HEK293T (cell line): ENCODE measurements around the gene ESPNL.

Source experiments
- CTCF ChIA-PET: fragments of 350-600 bp; formaldehyde crosslinking; extraction: SDS; loops from one replicate; lab custom pipeline; 2021; ENCODE audit warnings: antibody characterized with exemption, inconsistent platforms; lab: Yijun Ruan, JAX
- POLR2A ChIA-PET: fragments of 350-600 bp; formaldehyde crosslinking; extraction: SDS; loops from one replicate; lab custom pipeline; 2020; ENCODE audit warnings: antibody characterized with exemption, inconsistent platforms; lab: Yijun Ruan, JAX
- DNase-seq: peaks from one replicate; pipeline ENCODE4 v3.0.0; 2012; ENCODE audit warnings: mixed read lengths; ENCODE audit errors: extremely low spot score
- ARNT ChIP-seq: fragments of 450-650 bp; IDR thresholded peaks from 2 replicates; pipeline ENCODE4 v1.6.1; 2017; ENCODE audit warnings: mild to moderate bottlenecking
- BHLHE40 ChIP-seq: fragments of 450-650 bp; IDR thresholded peaks from 2 replicates; pipeline ENCODE4 v1.6.1; 2016; ENCODE audit warnings: mild to moderate bottlenecking, moderate library complexity, borderline replicate concordance
- CTBP1 ChIP-seq: fragments of 450-650 bp; IDR thresholded peaks from 2 replicates; pipeline ENCODE4 v1.6.1; 2016; ENCODE audit warnings: borderline replicate concordance
- ELF4 ChIP-seq: fragments of 450-650 bp; IDR thresholded peaks from 2 replicates; pipeline ENCODE4 v1.6.1; 2017; ENCODE audit warnings: antibody characterized with exemption
- FOXA1 ChIP-seq: fragments of 450-650 bp; IDR thresholded peaks from 2 replicates; pipeline ENCODE4 v1.6.1; 2016; ENCODE audit warnings: mild to moderate bottlenecking
- FOXK2 ChIP-seq: fragments of 450-650 bp; IDR thresholded peaks from 2 replicates; pipeline ENCODE4 v1.6.1; 2016; ENCODE audit warnings: mild to moderate bottlenecking
- FOXM1 ChIP-seq: fragments of 450-650 bp; IDR thresholded peaks from 2 replicates; pipeline ENCODE4 v1.6.1; 2017; ENCODE audit warnings: mild to moderate bottlenecking, borderline replicate concordance
- HDGF ChIP-seq: fragments of 450-650 bp; IDR thresholded peaks from 2 replicates; pipeline ENCODE4 v1.6.1; 2017; ENCODE audit warnings: antibody characterized with exemption, borderline replicate concordance
- L3MBTL2 ChIP-seq: fragments of 450-650 bp; conservative IDR thresholded peaks from 2 replicates; pipeline ENCODE4 v1.6.1; 2016; ENCODE audit warnings: mild to moderate bottlenecking
- LEF1 ChIP-seq: fragments of 450-650 bp; IDR thresholded peaks from 2 replicates; pipeline ENCODE4 v1.6.1; 2017; ENCODE audit warnings: mild to moderate bottlenecking, borderline replicate concordance
- NFRKB ChIP-seq: fragments of 450-650 bp; IDR thresholded peaks from 2 replicates; pipeline ENCODE4 v1.6.1; 2016; ENCODE audit warnings: mild to moderate bottlenecking, moderate library complexity
- SP1 ChIP-seq: fragments of 450-650 bp; IDR thresholded peaks from 2 replicates; pipeline ENCODE4 v1.6.1; 2017
- SUZ12 ChIP-seq: fragments of 450-650 bp; IDR thresholded peaks from 2 replicates; pipeline ENCODE4 v1.6.1; 2016; ENCODE audit warnings: mild to moderate bottlenecking
- TARDBP ChIP-seq: fragments of 450-650 bp; IDR thresholded peaks from 2 replicates; pipeline ENCODE4 v1.6.1; 2016
- ZNF384 ChIP-seq: fragments of 450-650 bp; IDR thresholded peaks from 2 replicates; pipeline ENCODE4 v1.6.1; 2016
- TF ChIP-seq, protein P1 (sequence below): fragments of 450-650 bp; IDR thresholded peaks from 2 replicates; pipeline ENCODE4 v1.6.1; 2016

Gene ESPNL

DNA sequence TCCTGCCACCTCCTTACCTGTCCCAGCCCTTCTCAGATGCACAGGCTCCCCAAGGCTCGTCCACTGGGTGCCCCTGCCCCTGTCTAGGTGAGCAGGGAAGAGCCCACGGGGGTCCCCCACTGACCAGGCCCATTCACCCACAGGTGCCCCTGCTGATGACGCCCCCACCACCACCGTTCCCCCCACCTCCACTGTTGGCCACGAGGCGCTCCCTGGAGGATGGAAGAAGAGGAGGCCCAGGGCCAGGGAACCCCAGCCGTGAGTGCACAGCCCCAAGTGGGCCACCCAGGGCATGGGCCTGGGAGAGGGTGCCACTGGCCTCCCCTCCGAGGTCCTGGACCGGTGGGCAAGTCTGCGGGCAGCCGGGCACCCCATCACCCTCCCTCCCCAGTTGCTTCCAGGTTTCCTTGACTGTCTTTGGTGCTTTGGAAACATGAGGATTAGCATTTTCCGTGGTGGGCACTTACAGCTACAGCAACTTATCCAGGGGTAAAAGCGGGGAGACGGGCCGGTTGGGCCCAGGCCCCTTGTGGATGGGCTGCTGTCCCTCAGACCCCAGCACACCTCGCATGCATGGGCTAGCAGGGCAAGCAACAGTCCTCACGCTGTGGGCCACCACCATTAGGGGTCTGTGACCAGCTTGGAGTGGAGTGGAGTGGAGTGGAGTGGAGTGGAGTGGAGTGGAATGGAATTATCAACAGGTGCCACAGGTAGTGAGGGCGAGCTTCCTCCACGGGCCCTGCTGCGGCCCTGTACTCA, 25.2 kb downstream of the ESPNL start:
- ChIA-PET POLR2A (no interaction called here), CTCF (interaction anchor here (0.6 kb wide), 1 partner anchor 62 kb away, joined by 3 read pairs; no protein-coding TSS in a partner anchor)
- TF ChIP-seq TARDBP (no peak), SP1 (no peak), BHLHE40 (no peak), LEF1 (no peak), ZNF384 (no peak), NFRKB (no peak)
- TF ChIP-seq, protein P1, sequence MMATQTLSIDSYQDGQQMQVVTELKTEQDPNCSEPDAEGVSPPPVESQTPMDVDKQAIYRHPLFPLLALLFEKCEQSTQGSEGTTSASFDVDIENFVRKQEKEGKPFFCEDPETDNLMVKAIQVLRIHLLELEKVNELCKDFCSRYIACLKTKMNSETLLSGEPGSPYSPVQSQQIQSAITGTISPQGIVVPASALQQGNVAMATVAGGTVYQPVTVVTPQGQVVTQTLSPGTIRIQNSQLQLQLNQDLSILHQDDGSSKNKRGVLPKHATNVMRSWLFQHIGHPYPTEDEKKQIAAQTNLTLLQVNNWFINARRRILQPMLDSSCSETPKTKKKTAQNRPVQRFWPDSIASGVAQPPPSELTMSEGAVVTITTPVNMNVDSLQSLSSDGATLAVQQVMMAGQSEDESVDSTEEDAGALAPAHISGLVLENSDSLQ = no peak
- DNase-seq = no peak

DNA sequence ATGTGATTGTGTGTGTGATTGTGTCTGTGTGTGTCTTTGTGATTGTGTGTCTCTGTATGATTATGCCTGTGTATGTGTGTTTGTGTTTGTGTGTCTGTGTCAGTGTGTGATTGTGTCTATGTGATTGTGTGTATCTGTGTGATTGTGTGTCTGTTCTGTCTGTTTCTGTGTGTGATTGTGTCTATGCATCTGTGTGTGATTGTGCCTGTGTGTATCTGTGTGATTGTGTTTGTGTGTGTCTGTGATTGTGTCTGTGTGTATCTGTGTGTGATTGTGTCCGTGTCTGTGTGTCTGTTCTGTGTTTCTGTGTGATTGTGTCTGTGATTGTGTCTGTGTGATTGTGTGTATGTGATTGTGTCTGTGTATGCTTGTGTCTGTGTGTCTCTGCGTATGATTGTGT, 26.2 kb downstream of the ESPNL start:
- DNase-seq = no peak
- CTCF ChIA-PET = interaction anchor here (0.6 kb wide), 1 partner anchor 61 kb away, joined by 3 read pairs; no protein-coding TSS in a partner anchor
- TF ChIP-seq SP1 (no peak), ARNT (no peak), TARDBP (no peak), LEF1 (no peak)
- POLR2A ChIA-PET = no interaction called here

DNA sequence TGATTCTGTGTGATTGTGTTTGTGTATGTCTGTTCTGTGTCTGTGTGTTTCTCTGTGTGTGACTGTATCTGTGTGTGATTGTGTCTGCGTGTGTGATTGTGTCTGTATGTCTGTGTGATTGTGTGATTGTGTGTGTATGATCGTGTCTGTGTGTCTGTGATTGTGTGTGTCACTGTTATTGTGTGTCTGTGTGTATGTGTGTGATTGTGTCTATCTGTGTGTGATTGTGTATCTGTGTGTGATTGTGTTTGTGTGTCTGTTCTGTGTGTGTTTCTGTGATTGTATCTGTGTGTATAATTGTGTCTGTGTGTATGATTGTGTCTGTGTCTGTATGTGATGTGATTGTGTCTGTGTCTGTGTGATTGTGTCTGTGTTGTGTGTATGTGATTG, 26.6 kb downstream of the ESPNL start:
- ChIA-PET POLR2A (interaction anchor here (0.8 to 1.0 kb wide), 3 partner anchors 9 to 66 kb away, joined by 3 read pairs; partner anchors contain the start of gene SCLY), CTCF (no interaction called here)
- no peak for TF ChIP-seq ZNF384
- TF ChIP-seq NFRKB = no peak
- no peak for TF ChIP-seq BHLHE40
- TF ChIP-seq LEF1 = no peak
- TF ChIP-seq HDGF = no peak
- TF ChIP-seq TARDBP = no peak
- TF ChIP-seq FOXM1 = no peak
- no peak for TF ChIP-seq L3MBTL2
- TF ChIP-seq SP1 = no peak
- TF ChIP-seq ARNT = no peak
- no peak for TF ChIP-seq FOXA1
- TF ChIP-seq SUZ12 = no peak
- TF ChIP-seq, protein P1 = no peak
- no peak for TF ChIP-seq ELF4
- TF ChIP-seq FOXK2 = no peak
- no peak for TF ChIP-seq CTBP1
- DNase-seq = no peak

DNA sequence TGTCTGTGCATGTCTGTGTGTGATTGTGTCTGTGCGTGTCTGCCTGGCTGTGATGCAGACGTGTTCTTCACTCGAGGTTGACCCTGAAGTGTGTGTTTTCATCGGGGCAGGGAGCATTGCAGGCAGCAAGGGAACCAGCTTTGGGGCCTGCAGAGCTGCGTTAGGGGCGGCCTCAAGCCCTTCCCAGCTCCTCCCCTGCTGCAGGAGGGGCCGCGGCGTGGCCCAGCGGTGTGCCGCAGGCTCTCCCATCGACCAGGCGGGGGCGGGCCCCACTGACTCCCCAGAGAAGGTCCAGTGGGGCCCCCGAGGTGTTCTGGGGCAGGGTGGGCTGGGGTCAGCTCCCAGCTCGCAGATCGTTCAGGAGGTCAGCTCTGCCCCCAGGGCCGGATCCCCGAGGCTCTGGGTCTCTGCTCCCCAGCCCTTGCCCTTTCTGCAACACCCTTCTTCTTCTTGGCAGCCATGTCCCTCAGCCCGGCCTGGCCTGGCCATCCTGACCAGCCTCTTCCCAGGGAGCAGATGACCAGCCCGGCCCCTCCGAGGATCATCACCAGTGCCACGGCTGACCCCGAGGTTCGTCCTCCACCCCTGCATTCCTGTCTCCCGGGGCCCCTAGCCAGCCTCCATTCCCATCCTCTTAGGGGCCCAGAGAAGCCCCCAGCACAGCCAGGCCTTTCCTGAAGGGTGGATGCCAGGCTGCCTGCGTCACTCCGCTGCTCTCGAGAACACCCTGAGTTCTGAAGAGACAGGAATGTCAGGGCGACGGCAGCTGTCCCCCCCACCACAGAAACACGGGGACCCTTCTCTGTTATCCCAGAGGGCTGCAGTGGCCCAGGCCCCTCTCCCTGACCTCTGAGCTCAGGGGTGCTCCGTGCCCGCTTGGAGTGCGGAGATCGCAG, 27.3 kb downstream of the ESPNL start:
- TF ChIP-seq ZNF384 (no peak), FOXM1 (0 out of 2 replicates have a peak, but pooled peaks have one; percentile 33), ARNT (no peak), FOXA1 (no peak)
- CTCF ChIA-PET = no interaction called here
- POLR2A ChIA-PET = interaction anchor here (0.8 to 1.0 kb wide), 3 partner anchors 8 to 67 kb away, joined by 3 read pairs; partner anchors contain the start of gene SCLY
- DNase-seq = peak; percentile 66

DNA sequence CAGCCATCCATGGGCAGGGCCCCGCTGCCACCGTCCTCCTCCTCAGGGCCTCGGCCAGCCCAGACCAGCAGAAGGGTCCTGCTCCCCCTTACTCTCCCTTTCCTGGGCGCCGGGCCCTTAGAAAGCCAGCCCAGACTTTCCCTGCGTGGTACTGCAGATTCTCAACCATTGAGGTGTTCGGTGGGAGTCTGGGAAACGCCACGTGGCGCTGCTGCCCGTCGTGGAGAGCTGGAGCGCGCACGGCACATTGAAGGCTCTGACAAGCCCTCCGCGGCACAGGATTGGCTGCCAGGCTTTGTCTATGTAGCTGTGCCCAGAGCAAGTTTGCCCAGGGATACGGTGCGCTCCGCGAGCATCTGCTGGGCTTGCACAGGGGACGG, 27.9 kb downstream of the ESPNL start:
- TF ChIP-seq HDGF (no peak), ARNT (no peak), L3MBTL2 (no peak), SUZ12 (no peak), ELF4 (no peak), SP1 (no peak), TARDBP (no peak), ZNF384 (no peak), NFRKB (no peak), FOXK2 (no peak), FOXM1 (no peak), CTBP1 (no peak), FOXA1 (no peak), BHLHE40 (no peak)
- TF ChIP-seq, protein P1 = no peak
- POLR2A ChIA-PET = no interaction called here
- CTCF ChIA-PET = no interaction called here
- no peak for DNase-seq
